ENCODE measurements around the gene STAT1. TPM values are rescaled to one million over a fixed set of nuclear protein-coding genes. Genes with fewer than 3 reads are reported as not detected.

STAT1 gene
- total and polyA plus RNA-seq, 12 donors: 8.9 to 438 (median 48.6) TPM

DNA sequence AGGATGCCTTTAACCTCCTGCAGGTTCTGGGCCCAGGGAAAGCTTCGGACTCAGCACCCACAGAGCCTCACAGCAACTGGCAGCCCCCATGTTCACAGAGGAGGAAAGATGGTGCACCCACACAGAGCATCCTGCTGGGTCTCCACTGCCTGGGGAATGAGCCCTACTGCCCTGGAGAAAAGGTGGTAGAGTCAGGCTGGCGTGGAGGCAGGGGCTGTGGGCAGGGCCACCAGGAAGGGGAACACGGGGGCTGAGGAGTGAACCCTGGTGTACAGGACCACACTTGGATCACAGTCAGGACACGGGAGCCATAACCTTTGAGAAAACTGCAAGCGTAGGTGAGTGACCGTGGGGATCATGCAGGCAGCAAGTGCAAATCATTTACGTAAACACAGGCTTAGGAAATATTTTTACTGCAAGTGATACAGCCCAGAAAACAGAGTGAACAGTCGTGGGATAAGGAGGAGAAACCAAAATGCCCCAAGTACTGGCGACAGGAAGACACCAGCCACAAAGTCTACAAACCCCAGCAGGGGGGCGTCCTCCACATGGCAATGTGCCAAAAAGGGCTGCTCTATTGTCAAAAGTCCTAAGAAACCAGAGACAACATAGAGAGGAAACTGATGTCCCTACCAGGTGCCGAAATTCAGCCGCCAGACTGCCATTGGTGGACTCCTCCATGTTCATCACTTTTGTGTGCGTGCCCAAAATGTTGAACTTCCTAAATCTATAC, 27.6 kb downstream of the STAT1 start:
- ATAC-seq (peak in 2 of 8 donors; percentile 29 to 56), DNase-seq (no peak)
- TF ChIP-seq CTCF (IDR thresholded peaks at IDR 0.05): no peak
- Histone ChIP-seq H3K27me3 (no peaks in the 10 kb centered on the region), H3K4me1 (peaks cover 0 to 17% (median 2%) of the 10 kb centered on the region in 9 donors), H3K36me3 (peaks cover 0 to 100% (median 88%) of the 10 kb centered on the region in 9 donors), H3K9me3 (no peaks in the 10 kb centered on the region), H3K4me3 (no peak overlapping the region), H3K27ac (no peak overlapping the region)
- 85 to 86% methylated on average over 13 of the region's 13 CpGs for WGBS, 2 donors
- intact Hi-C loops (cut with DNase I): no loop called here

GRCh38 chr2:190984595-190984994, 29.4 kb downstream of the STAT1 start:
- no peak for DNase-seq
- intact Hi-C loops (cut with DNase I): no loop called here
- no peak for ATAC-seq
- TF ChIP-seq CTCF (IDR thresholded peaks at IDR 0.05): no peak
- H3K27me3 ChIP-seq: no peaks in the 10 kb centered on the region
- peaks cover 0 to 35% (median 20%) of the 10 kb centered on the region in 9 donors for H3K4me1 ChIP-seq
- peaks cover 0 to 100% (median 71%) of the 10 kb centered on the region in 9 donors for H3K36me3 ChIP-seq
- no peaks in the 10 kb centered on the region for H3K9me3 ChIP-seq
- H3K27ac ChIP-seq: no peak overlapping the region
- no peak overlapping the region for H3K4me3 ChIP-seq
- WGBS, 2 donors: 84 to 86% methylated on average over 5 of the region's 5 CpGs

- DNase-seq: no peak
- WGBS, 2 donors: 86 to 87% methylated on average over 8 of the region's 8 CpGs
- Histone ChIP-seq H3K36me3 (peaks cover 0 to 100% (median 74%) of the 10 kb centered on the region in 9 donors), H3K4me3 (no peak overlapping the region), H3K27ac (no peak overlapping the region), H3K9me3 (no peaks in the 10 kb centered on the region), H3K27me3 (no peaks in the 10 kb centered on the region), H3K4me1 (peaks cover 0 to 41% (median 32%) of the 10 kb centered on the region in 9 donors)
- no peak for TF ChIP-seq CTCF (IDR thresholded peaks at IDR 0.05)
- intact Hi-C loops (cut with DNase I): no loop called here
- ATAC-seq: peak in 1 of 8 donors; percentile 66
Observed at GRCh38 chr2:190982262-190983034, 31.5 kb downstream of the STAT1 start.

GRCh38 chr2:190981733-190982132, 32.2 kb downstream of the STAT1 start:
- Histone ChIP-seq H3K27me3 (no peaks in the 10 kb centered on the region), H3K4me3 (no peak overlapping the region), H3K9me3 (no peaks in the 10 kb centered on the region), H3K27ac (peak overlapping the region in 1 of 10 donors; percentile 66), H3K4me1 (peaks cover 0 to 42% (median 32%) of the 10 kb centered on the region in 9 donors), H3K36me3 (peaks cover 0 to 100% (median 76%) of the 10 kb centered on the region in 9 donors)
- no peak for TF ChIP-seq CTCF (IDR thresholded peaks at IDR 0.05)
- 93 to 94% methylated on average over 1 of the region's 1 CpG for WGBS, 2 donors
- intact Hi-C loops (cut with DNase I): no loop called here
- DNase-seq (no peak), ATAC-seq (no peak)
